Spleen (tissue), 10 donors: ENCODE measurements around the gene TTN. TPM values are rescaled to one million over a fixed set of nuclear protein-coding genes. Genes with fewer than 3 reads are reported as not detected.

Source experiments
- polyA plus RNA-seq, 3 donors: library from polyadenylated mRNA; stranded (reverse); fragments of 200-250 nt; gene quantifications; one replicate each; pipeline ENCODE4 v1.2.1, GENCODE V29; 2013
- total RNA-seq, 7 donors: library from RNA; depleted of rRNA in 3 of 7; stranded (reverse); fragments of >200 nt in 3 of 7; fragmentation: NEBNext Ultra II Directional in 4 of 7; extraction: Animal tissue kit (Norgen Biotek cat#: 25700) in 4 of 7; gene quantifications; one replicate each; pipeline versions ENCODE4 v1.1.0 to v1.2.1, GENCODE V29; 2016 to 2021
- donor health status: healthy with polysubstance abuse.
- donor health status: DM: no; HTN: no; CAD: no; lungs with moderate emphysema.
- donor health status: DM: no; HTN: no; CAD: no.
- donor health status: Bipolar disorder and iron deficiency.
- donor health status: healthy.
- donor health status: DM: no; HTN: no; CAD: no.
- donor health status: DM: yes; HTN: yes; CAD: no.

Gene TTN
- total and polyA plus RNA-seq, 10 donors = 0.23 to 28.5 (median 19.6) TPM

Other genes starting within 250 kb of the TTN start
- 10 to 100 TPM in 6 of 7 donors, 1 to 10 TPM in 1; 9.7 to 21.3 (median 13.4) TPM for gene CCDC141, start 242.7 kb upstream of the TTN start, total RNA-seq
- under 1 TPM; 0.29 to 0.32 (median 0.30) TPM for gene CCDC141, start 242.7 kb upstream of the TTN start, polyA plus RNA-seq